ENCODE results near the gene AMOT.

- TF ChIP-seq POLR2A (IDR thresholded peaks at IDR 0.05; ENCODE audit: low read length) (no peak), GATA1 (IDR thresholded peaks at IDR 0.05; ENCODE audit: low read depth, low read length) (no peak)
These were observed 34.0 kb upstream of the AMOT start for GRCh38 chrX:112874614-112875013.
